IMR-90 (cell line): ENCODE data around the gene NOS1AP.

Experiments
- BHLHE40 ChIP-seq: fragments of 150-350 bp; IDR thresholded peaks from 2 replicates; pipeline ENCODE4 v1.6.1; 2016; ENCODE audit warnings: mild to moderate bottlenecking, low read depth, low read length
- CEBPB ChIP-seq: IDR thresholded peaks from 2 replicates; pipeline ENCODE4 v1.6.1; 2012; ENCODE audit warnings: low read depth, low read length, improper control_type of control experiment
- CHD1 ChIP-seq: IDR thresholded peaks from 2 replicates; pipeline ENCODE4 v1.6.1; 2012; ENCODE audit warnings: low read depth, low read length, improper control_type of control experiment
- CTCF ChIP-seq: conservative IDR thresholded peaks from 2 replicates; pipeline ENCODE4 v1.5.1; 2012; ENCODE audit warnings: mild to moderate bottlenecking, low read depth, low read length, improper control_type of control experiment
- MXI1 ChIP-seq: IDR thresholded peaks from 2 replicates; pipeline ENCODE4 v1.6.1; 2012; ENCODE audit warnings: low read depth, mild to moderate bottlenecking, low read length, moderate library complexity, borderline replicate concordance
- NFE2L2 ChIP-seq: fragments of 150-350 bp; IDR thresholded peaks from 2 replicates; pipeline ENCODE4 v1.6.1; 2016; ENCODE audit warnings: low read depth, mild to moderate bottlenecking, low read length
- POLR2A ChIP-seq: IDR thresholded peaks from 2 replicates; pipeline ENCODE4 v1.6.1; 2012; ENCODE audit warnings: mild to moderate bottlenecking, low read depth, low read length
- RAD21 ChIP-seq: IDR thresholded peaks from 2 replicates; pipeline ENCODE4 v1.6.1; 2012; ENCODE audit warnings: low read length, improper control_type of control experiment
- RFX5 ChIP-seq: IDR thresholded peaks from 2 replicates; pipeline ENCODE4 v1.8.0; 2012; ENCODE audit warnings: low read depth, mild to moderate bottlenecking, low read length, moderate library complexity
- SMC3 ChIP-seq: fragments of 150-350 bp; IDR thresholded peaks from 2 replicates; pipeline ENCODE4 v1.6.1; 2016; ENCODE audit warnings: low read depth, mild to moderate bottlenecking, antibody characterized with exemption, low read length, moderate library complexity
- USF2 ChIP-seq: fragments of 150-350 bp; IDR thresholded peaks from 2 replicates; pipeline ENCODE4 v1.6.1; 2017; ENCODE audit warnings: mild to moderate bottlenecking, antibody characterized with exemption, low read length, low read depth

GRCh38 chr1:162157469-162157868, 88.0 kb downstream of the NOS1AP start:
- no peak for TF ChIP-seq CTCF
- TF ChIP-seq CHD1 = no peak
- TF ChIP-seq USF2 = no peak
- no peak for TF ChIP-seq BHLHE40
- no peak for TF ChIP-seq NFE2L2
- TF ChIP-seq POLR2A = no peak
- TF ChIP-seq RFX5 = no peak
- TF ChIP-seq SMC3 = no peak
- TF ChIP-seq CEBPB = no peak
- no peak for TF ChIP-seq MXI1
- no peak for TF ChIP-seq RAD21
